SK-N-SH (cell line): ENCODE measurements around the gene THEM4.

Source experiments
- CTCF ChIP-seq: fragments of 200-600 bp; sonication (generic); IDR thresholded peaks from 2 replicates; pipeline ENCODE4 v1.6.1; 2017; ENCODE audit warnings: antibody characterized with exemption, mild to moderate bottlenecking, moderate library complexity
- EZH2phosphoT487 ChIP-seq: fragments of 200-600 bp; sonication (generic); IDR thresholded peaks from 2 replicates; pipeline ENCODE4 v1.6.1; 2017; ENCODE audit warnings: low read depth, mixed run types, mild to moderate bottlenecking, antibody characterized with exemption, moderate library complexity, borderline replicate concordance
- FOXJ3 ChIP-seq: sonication (generic); formaldehyde crosslinking; IDR thresholded peaks from 2 replicates; pipeline ENCODE4 v1.5.1; 2020; ENCODE audit warnings: mild to moderate bottlenecking, missing genetic modification reagents
- PBX3 ChIP-seq: IDR thresholded peaks from 2 replicates; pipeline ENCODE4; 2012
- POLR2AphosphoS5 ChIP-seq: IDR thresholded peaks from 2 replicates; pipeline ENCODE4 v1.6.1; 2012; ENCODE audit warnings: low read depth, low read length
- RCOR1 ChIP-seq: fragments of 150-350 bp; IDR thresholded peaks from 2 replicates; pipeline ENCODE4 v1.6.1; 2017; ENCODE audit warnings: antibody characterized with exemption, low read length
- TAF1 ChIP-seq: IDR thresholded peaks from 2 replicates; pipeline ENCODE4 v1.6.1; 2012; ENCODE audit warnings: low read depth, mild to moderate bottlenecking, low read length, moderate library complexity, borderline replicate concordance
- USF2 ChIP-seq: fragments of 150-350 bp; IDR thresholded peaks from 2 replicates; pipeline ENCODE4 v1.6.1; 2017; ENCODE audit warnings: antibody characterized with exemption, low read length, low read depth, borderline replicate concordance

- TF ChIP-seq CTCF, result no peak
- TF ChIP-seq PBX3, result no peak
- no peak for TF ChIP-seq RCOR1
- no peak for TF ChIP-seq EZH2phosphoT487
- no peak for TF ChIP-seq POLR2AphosphoS5
- TF ChIP-seq FOXJ3 (CRISPR knock-in tag), result no peak
- no peak for TF ChIP-seq USF2
- TF ChIP-seq TAF1, result no peak
These were observed 4.8 kb upstream of the THEM4 start for GRCh38 chr1:151914076-151914475.
